OCI-M1 (cell line): ENCODE measurements around the gene AMPH.
"Not testable (repeated sequence)": the region's sequence is repeated elsewhere in the genome, so short reads cannot be mapped to it uniquely, and the experiment has no call there.

Experiments
- DNase-seq: peaks from one replicate; lab custom pipeline; 2025; lab: John Stamatoyannopoulos, UW

Gene AMPH

GRCh38 chr7:38394660-38395059 is 236.5 kb downstream of the AMPH start:
- no peak for DNase-seq

- no peak for DNase-seq
Observed at GRCh38 chr7:38393874-38394273, 237.3 kb downstream of the AMPH start.

DNA sequence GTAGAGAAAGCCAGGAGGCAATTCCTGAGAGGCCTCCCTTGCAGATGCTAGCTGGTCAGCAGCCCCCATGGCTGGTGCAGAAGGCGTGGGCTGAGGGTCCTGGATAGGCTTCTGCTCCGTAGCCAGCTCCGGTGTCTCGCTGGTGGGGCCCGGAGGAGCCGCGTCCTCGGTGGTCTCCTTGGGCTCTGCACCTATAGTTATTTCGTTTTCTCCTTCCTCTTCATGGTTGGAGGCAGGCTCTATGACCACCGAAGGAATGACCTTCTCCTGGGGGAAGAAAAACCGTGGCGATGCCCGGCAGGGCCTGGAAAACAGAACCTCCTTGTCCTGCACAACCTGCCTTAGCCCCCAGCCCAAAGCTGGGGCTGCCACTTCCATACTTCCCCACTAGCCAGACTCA is 239.4 kb downstream of the AMPH start:
- DNase-seq: no peak

- no peak for DNase-seq
Observed at GRCh38 chr7:38385682-38386081, 245.5 kb downstream of the AMPH start.

DNA sequence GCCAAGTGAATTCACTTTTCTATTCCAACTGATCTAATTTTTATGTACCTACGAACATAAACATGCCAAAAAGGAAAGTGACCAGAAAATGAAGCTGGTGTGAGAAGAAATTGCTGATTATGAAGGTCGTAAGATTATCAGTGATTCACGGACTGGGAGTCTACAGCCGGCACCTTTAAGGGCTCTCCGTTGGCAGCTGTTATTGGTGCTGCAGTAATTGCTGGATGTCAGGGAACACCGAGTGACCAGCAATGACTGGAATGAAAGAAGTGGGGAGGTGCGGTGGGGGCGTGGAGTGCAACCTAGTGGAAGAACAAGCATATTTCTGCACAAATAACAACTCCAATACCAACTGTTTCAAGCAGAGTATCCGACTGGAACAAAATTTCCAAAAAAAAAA is 247.9 kb downstream of the AMPH start:
- no peak for DNase-seq

- DNase-seq: no peak
Observed at GRCh38 chr7:38382684-38383083, 248.5 kb downstream of the AMPH start.

GRCh38 chr7:38375453-38375852 is 255.7 kb downstream of the AMPH start:
- DNase-seq: no peak

GRCh38 chr7:38374507-38374906 is 256.7 kb downstream of the AMPH start:
- DNase-seq: peak; percentile 23

DNA sequence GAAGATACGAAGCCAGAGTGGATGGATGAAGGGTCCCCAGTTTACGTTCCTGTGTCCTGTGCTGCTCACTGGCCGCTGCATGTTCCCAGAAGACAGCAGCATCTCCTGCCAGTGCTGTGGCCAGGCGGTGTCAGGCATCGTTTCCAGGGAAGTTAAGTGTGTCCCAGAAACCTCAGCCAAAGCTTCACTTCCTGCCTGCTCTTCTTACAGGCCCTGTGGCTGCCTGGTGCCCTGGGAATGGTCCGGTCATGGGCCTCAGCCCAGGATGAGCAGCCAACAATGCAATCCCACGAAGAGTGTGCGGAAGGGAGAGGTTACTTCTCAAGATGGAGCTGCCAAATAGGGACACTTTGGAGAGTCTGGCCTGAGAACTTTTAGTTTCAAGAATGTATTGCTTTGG is 258.0 kb downstream of the AMPH start:
- no peak for DNase-seq

DNA sequence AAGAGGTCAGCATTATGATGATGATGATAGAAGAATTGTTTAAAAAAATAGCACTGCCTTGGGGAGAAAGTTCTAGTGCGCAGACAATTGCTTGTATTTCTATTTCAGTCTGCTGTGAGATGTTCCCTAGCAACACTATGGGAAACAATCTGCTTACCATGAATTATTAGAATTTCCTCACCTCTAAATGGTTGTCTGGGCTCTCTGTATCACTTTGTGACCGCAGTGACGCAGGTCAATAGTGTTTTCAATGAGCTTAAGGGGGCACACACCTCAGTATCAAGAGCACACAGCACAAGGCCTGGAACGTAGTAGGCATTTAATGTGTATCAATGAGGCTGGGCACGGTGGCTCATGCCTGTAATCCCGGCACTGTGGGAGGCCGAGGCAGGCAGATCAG is 258.9 kb downstream of the AMPH start:
- DNase-seq: no peak

- DNase-seq: peak; percentile 84
Observed at GRCh38 chr7:38369816-38370493, 261.2 kb downstream of the AMPH start.

- DNase-seq: peak; percentile 62
Observed at GRCh38 chr7:38368191-38368605, 263.0 kb downstream of the AMPH start.

- DNase-seq: no peak
Observed at GRCh38 chr7:38367301-38367890, 263.8 kb downstream of the AMPH start.

DNA sequence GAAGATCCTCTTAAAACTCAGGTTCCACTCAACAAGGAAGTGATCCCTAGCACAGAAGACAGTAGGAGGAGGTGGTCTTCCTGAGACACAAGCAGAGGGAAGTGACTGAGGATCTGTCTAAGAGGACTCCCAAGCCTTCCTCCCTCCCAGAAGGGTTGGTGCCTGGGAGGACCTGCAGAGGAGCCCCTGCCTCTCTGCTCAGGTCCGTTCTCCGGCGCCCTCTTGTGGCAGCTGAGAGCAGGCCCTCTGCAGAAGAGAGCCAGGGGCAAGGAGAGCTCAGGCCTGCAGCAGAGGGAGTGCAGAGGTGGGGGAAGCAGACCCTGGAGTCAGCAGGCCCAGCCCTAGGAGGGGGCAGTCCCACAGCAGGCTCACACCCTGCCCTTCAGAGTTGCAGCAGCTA is 267.8 kb downstream of the AMPH start:
- DNase-seq: peak; percentile 32

DNA sequence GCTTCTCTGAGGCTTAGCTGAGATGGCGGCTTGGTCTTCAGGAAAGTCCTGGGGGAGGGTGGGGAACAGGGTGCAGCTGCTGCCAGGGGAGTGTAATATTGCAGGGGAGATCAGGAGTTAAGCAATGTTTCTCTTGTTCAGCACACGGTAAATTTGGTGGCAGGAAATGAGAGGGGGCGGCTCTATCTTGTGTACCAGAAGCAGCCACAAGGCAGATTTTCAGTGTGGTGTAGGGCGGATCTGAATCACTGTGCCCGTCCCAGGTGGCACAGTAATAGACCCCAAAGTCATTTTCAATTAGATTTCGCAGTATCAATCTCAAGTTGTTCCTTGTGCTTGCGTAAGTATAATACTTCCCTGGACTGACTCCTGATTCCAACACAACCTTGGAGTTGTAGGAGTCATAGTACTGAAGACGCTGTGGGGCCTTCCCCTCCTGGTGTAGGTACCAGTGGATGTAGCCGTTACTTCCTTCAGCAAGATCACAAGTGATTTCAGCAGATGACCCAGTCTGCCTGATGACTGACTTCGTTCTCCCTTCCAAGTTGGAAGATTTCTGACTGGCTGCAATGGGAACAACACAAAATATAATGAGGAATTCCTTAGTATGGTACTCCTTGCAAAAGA is 268.4 kb downstream of the AMPH start:
- DNase-seq: not testable (repeated sequence)

GRCh38 chr7:38360776-38361175 is 270.4 kb downstream of the AMPH start:
- DNase-seq: no peak

- DNase-seq: peak; percentile 51
Observed at GRCh38 chr7:38359071-38359601, 272.0 kb downstream of the AMPH start.

DNA sequence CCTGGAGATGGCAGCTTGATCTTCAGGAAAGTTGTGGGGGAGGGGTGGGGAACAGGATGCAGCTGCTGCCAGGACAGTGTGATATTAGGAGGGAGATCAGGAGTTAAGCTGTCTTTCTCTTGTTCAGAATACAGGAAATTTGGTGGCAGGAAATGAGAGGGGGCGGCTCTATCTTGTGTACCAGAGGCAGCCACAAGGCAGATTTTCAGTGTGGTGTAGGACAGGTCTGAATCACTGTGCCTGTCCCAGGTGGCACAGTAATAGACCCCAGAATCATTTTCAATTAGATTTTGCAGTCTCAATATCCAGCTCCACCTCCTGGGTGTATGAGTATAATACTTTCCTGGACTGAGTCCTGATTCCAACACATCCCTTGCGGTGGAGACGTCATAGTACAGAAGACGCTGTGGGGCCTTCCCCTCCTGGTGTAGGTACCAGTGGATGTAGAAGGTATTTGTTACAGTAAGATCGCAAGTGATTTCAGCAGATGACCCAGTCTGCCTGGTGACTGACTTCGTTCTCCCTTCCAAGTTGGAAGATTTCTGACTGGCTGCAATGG is 272.8 kb downstream of the AMPH start:
- DNase-seq: not testable (repeated sequence)

GRCh38 chr7:38354271-38354851 is 276.8 kb downstream of the AMPH start:
- peak; percentile 52 for DNase-seq

DNA sequence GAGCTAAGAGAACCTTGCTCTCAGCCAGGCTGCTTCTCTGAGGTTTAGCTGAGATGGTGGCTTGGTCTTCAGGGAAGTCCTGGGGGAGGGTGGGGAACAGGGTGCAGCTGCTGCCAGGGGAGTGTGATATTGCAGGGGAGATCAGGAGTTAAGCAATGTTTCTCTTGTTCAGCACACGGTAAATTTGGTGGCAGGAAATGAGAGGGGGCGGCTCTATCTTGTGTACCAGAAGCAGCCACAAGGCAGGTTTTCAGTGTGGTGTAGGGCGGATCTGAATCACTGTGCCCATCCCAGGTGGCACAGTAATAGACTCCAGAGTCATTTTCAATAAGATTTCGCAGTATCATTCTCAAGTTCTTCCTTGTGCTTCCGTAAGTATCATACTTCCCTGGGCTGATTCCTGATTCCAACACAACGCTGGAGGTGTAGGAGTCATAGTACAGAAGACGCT is 277.7 kb downstream of the AMPH start:
- not testable (repeated sequence) for DNase-seq

DNA sequence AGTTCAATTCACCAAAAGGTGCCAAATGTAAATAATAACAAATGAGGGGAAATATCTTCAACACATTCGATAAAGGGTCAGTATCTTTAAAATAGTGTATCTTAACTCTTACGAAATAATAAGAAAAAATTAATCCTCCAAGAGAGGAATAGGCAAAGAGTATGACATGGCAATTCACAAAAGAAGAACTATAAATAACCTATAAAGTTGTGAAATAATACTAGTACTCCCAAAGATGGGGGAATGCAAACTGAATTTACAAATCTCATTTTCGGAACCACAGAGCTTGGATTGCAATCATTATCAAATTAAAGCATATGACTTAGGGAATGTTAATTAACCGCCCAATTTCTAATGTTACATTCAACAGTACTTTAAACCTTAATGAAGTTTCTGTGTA is 279.6 kb downstream of the AMPH start:
- no peak for DNase-seq

- not testable (repeated sequence) for DNase-seq
Observed at GRCh38 chr7:38350777-38351176, 280.4 kb downstream of the AMPH start.
